Vagina (tissue), 2 donors: ENCODE measurements around the gene PDPK1.

Experiments used
- CTCF ChIP-seq, 3 experiments: fragments of 450-650 bp in 2 of 3; fragments of 200-600 bp in 1 of 3; sonication (generic) in 1 of 3; IDR thresholded peaks; one replicate each; pipeline ENCODE4 v1.5.1; 2017 to 2019; ENCODE audit warnings: antibody characterized with exemption in 3 of 3, mild to moderate bottlenecking in 2 of 3, moderate library complexity in 2 of 3
- POLR2A ChIP-seq, 2 donors: fragments of 450-650 bp; IDR thresholded peaks; one replicate each; pipeline ENCODE4 v1.6.1; 2017; ENCODE audit warnings: antibody characterized with exemption in 2 of 2, mild to moderate bottlenecking in 2 of 2, moderate library complexity in 2 of 2
- POLR2AphosphoS5 ChIP-seq, 2 donors: sonication (generic); formaldehyde crosslinking; IDR thresholded peaks; one replicate each; pipeline ENCODE4 v1.9.0; 2017; ENCODE audit warnings: antibody characterized with exemption in 2 of 2, mild to moderate bottlenecking in 2 of 2, low read depth in 1 of 2; ENCODE audit not compliant: insufficient read depth in 1 of 2

DNA sequence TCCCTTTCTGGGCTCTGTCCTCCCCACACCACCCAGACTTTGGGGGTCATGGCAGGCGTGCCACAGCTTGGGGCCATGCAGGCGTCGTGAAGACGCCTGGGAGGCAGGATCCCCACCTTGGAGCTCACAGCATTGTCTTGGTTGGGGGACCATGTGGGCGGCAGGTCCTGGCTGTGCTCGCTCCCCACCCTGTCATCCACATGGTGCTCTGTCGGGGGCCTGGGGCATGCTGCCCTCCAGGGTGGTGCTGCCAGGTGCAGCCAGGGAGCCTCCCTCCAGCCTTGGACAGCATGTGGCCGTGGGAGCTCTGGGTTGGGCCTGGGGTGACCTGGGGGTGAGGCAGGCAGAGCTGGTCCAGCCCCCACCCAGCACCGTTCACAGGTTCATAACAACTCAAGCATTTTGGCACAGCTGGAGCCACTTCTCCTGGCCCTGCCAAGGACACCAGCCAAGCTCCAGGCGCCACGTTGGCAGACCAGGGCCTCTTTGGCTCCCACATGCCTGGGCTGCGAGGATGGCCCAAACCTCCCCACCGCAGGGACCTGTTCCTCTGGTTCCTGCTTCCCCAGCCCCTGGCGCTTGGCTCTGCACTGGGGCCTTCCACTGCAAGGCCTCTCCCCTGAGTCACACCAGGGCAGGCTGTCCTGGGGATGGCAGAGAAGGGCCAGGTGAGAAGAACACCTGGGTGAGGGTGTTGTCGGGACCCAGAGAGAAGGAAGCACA lies 39.1 kb upstream of the PDPK1 start:
- peak in 1 of 2 donors; percentile 16 for TF ChIP-seq POLR2AphosphoS5 (IDR thresholded peaks at IDR 0.05; ENCODE audit: insufficient read depth in 1 of 2, low read depth in 1 of 2)
- no peak for TF ChIP-seq CTCF (IDR thresholded peaks at IDR 0.05)
- no peak for TF ChIP-seq POLR2A (IDR thresholded peaks at IDR 0.05)
